GM12864 (cell line): ENCODE results near the gene CCBE1.

Experiments used
- DNase-seq: peaks from one replicate; pipeline ENCODE4 v3.0.0-alpha.2; 2011; ENCODE audit warnings: low read depth
- H3K4me3 ChIP-seq: 2 replicates; pipeline ENCODE4 v1.5.1; 2011; ENCODE audit warnings: mild to moderate bottlenecking, low read depth, low read length, control low read depth
- TF ChIP-seq, protein P1 (sequence below): IDR thresholded peaks from 2 replicates; pipeline ENCODE4 v1.5.1; 2011; ENCODE audit warnings: low read depth, mild to moderate bottlenecking, moderate library complexity, low read length, control low read depth, inconsistent platforms; ENCODE audit errors: missing control alignments

Gene CCBE1

DNA sequence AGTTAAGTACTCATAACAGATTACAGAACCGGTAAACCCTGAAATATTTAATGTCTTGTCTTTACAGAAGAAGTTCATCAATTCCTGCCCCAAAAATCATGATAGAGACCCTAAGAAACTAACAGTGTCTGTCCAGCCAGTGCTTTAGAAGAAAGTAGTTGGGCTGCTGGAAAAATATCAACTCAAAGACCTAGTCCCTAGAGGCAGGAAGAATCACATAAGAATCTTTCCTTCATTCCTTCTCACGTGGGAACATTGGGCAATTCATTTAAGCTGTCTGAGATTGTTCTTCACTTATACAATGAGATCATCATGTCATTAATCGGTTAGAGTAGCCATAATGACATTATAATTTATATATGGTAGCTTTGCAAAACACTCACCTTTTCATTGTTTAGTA lies 156.4 kb downstream of the CCBE1 start:
- no peak for DNase-seq
- TF ChIP-seq, protein P1, sequence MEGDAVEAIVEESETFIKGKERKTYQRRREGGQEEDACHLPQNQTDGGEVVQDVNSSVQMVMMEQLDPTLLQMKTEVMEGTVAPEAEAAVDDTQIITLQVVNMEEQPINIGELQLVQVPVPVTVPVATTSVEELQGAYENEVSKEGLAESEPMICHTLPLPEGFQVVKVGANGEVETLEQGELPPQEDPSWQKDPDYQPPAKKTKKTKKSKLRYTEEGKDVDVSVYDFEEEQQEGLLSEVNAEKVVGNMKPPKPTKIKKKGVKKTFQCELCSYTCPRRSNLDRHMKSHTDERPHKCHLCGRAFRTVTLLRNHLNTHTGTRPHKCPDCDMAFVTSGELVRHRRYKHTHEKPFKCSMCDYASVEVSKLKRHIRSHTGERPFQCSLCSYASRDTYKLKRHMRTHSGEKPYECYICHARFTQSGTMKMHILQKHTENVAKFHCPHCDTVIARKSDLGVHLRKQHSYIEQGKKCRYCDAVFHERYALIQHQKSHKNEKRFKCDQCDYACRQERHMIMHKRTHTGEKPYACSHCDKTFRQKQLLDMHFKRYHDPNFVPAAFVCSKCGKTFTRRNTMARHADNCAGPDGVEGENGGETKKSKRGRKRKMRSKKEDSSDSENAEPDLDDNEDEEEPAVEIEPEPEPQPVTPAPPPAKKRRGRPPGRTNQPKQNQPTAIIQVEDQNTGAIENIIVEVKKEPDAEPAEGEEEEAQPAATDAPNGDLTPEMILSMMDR, result no peak

DNA sequence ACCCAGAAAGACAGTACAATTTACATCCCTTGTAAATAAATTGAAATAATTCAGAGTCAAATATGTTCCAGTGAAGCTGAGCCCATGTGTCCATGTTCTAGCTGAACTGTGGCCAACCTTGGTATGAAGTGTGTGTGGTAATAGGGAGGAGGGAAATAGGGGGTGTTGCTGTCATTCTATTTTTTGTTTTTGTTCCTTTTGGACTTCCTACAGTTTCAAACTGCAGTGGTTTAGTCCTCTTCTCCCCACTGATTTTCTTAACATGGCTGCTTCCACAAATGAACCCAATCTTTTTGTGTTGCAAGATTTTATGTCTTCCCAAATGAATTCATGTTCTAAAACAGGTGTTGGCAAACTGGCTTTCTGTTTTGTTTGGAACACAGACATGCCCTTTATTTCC lies 156.9 kb downstream of the CCBE1 start:
- no peak overlapping the region for H3K4me3 ChIP-seq
- TF ChIP-seq, protein P1, result no peak
- DNase-seq, result no peak

More for the DNA sequence above, 156.4 kb downstream of the CCBE1 start:
- no peak overlapping the region for H3K4me3 ChIP-seq

DNA sequence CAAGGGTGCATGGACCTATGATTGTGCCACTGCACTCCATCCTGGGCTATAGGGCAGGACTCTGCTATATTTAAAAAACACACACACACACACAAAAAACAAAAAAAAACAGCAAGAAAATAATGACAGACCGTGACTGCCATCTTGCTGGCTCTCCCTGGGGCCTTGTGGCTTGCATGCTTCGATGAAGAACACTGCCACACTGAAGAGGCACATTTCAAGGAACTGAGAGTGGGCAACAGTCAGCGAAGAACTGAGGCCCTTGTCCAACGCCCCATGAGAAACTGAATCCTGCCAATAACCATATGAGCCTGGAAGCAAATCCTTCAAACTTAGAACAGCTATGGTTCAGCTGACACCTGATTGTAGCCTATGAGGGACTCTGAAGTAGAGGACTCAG lies 158.1 kb downstream of the CCBE1 start:
- DNase-seq, result no peak
- TF ChIP-seq, protein P1, result no peak
- no peak overlapping the region for H3K4me3 ChIP-seq

DNA sequence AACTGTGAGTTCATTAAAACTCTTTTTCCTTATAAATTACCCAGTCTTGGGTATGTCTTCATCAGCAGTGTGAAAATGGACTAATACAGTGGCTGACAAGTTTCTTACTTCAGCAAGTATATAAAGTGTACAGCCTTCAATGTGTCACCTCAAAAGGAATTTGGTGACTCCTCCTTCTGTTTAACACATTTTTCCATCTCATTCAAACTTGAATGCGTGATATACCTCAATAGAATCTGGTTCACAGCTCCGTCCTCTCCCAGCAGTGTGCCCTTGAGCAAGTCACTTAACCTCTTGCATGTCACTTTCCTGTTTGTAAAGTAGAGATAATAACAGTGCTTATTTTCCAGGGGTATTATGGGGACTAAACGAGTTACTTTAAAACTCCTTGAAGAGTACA lies 159.6 kb downstream of the CCBE1 start:
- no peak for DNase-seq
- H3K4me3 ChIP-seq, result no peak overlapping the region
- TF ChIP-seq, protein P1, result no peak

DNA sequence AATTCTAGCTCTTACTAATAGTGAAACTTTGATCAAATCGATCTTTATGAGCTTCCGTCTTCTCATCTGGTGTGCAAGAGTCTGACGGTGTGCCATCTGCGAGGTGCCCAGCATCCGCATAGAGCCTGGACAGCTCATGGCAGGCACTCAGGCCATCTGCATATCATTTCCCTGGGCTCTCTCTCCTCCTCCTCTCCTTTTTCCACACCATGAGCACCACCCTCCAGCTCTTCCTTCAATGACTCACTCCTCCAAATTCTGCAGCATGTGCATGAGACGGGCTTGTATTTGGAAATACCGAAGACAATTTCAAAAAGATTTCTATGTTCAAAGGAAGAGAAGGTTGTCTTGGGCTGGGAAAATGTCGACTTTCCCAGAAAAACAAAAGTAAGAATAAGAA lies 161.1 kb downstream of the CCBE1 start:
- DNase-seq, result no peak
- TF ChIP-seq, protein P1, result no peak
- H3K4me3 ChIP-seq, result no peak overlapping the region

DNA sequence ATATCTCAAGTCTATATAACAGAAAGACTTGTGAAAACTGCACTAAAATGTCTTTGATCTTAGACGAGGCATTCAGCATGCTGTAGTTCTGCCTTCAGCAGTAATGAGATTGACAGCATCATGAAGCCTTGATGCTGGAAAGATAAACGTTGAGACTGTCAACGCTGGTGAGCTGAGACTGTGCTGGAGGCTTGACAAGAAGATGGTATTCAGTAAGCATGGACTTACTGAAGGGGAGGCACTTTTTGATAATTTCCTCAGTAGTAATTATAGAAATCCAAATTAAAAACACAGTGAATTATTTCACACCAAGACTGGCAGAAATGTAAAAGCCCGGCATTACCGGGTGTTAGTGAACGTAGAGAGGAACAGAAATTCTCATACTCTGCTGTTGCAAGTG lies 162.2 kb downstream of the CCBE1 start:
- TF ChIP-seq, protein P1, result no peak
- no peak overlapping the region for H3K4me3 ChIP-seq
- no peak for DNase-seq

DNA sequence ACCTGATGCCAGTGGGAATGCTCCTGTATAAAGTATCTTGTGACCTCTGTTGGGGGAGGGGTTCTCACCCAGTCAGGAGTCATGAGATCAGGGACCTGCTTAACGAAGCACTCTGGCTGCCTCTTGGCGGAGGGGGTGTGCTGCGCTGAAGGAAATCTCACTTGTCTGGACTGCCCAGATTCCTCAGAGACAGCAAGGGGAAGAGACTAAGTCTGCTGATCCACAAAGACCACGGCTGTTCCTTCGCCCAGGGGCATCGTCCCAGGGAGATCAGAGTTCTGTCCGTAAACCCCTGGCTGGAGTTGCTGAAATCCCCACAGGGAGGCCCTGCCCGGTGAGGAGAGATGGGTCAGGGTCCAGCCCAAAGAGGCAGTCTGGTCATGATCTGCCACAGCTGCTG lies 168.4 kb downstream of the CCBE1 start:
- no peak overlapping the region for H3K4me3 ChIP-seq
- DNase-seq, result no peak
- TF ChIP-seq, protein P1, result no peak
